HepG2 (cell line): Measurements from ENCODE around the gene HSP90AB1. TPM values are rescaled to one million over a fixed set of nuclear protein-coding genes. Genes with fewer than 3 reads are reported as not detected.
A peak's percentile ranks its signal among the peaks of the same experiment; 100 is the strongest.

ENCODE experiments used
- ARNTL ChIP-seq: sonication (generic); formaldehyde crosslinking; IDR thresholded peaks from 2 replicates; pipeline ENCODE4 v1.4.0; 2020; ENCODE audit warnings: mild to moderate bottlenecking, missing genetic modification reagents
- ATF4 ChIP-seq, 2 experiments: fragments of 450-650 bp in 1 of 2; sonication (generic) in 1 of 2; formaldehyde crosslinking; IDR thresholded peaks; 2 replicates each; pipeline versions ENCODE4 v1.5.0 to v1.8.0; 2020 to 2022; ENCODE audit warnings: mild to moderate bottlenecking in 1 of 2, missing genetic modification reagents in 1 of 2
- DDIT3 ChIP-seq: sonication (generic); formaldehyde crosslinking; IDR thresholded peaks from 2 replicates; pipeline ENCODE4 v1.4.0; 2020; ENCODE audit warnings: mild to moderate bottlenecking, missing genetic modification reagents
- HNF4G ChIP-seq, 2 experiments: sonication (generic) in 1 of 2; formaldehyde crosslinking in 1 of 2; IDR thresholded peaks; 2 replicates each; pipeline versions ENCODE4 v1.4.0 to v1.6.1; 2011 to 2020; ENCODE audit warnings: borderline replicate concordance in 2 of 2, low read depth in 2 of 2, mild to moderate bottlenecking in 2 of 2, low read length in 1 of 2, missing genetic modification reagents in 1 of 2, moderate library complexity in 1 of 2
- IRX3 ChIP-seq: sonication (generic); formaldehyde crosslinking; IDR thresholded peaks from 2 replicates; pipeline ENCODE4 v1.8.1; 2023; ENCODE audit warnings: mild to moderate bottlenecking, low read depth, missing genetic modification reagents, borderline replicate concordance
- MNT ChIP-seq: fragments of 450-650 bp; IDR thresholded peaks from 2 replicates; pipeline ENCODE4 v1.6.1; 2016
- NAIF1 ChIP-seq: sonication (generic); formaldehyde crosslinking; IDR thresholded peaks from 2 replicates; pipeline ENCODE4 v1.5.0; 2020; ENCODE audit warnings: mild to moderate bottlenecking, missing genetic modification reagents, borderline replicate concordance
- PHB2 ChIP-seq: fragments of 450-650 bp; IDR thresholded peaks from 2 replicates; pipeline ENCODE4 v1.6.1; 2018; ENCODE audit not compliant: partially characterized antibody
- RBM39 ChIP-seq: fragments of 200-400 bp; formaldehyde crosslinking; IDR thresholded peaks from one replicate; pipeline ENCODE4 v1.6.1; 2018; ENCODE audit warnings: antibody characterized with exemption, mild to moderate bottlenecking, low read depth, low read length; ENCODE audit not compliant: poor library complexity, severe bottlenecking
- RXRA ChIP-seq: sonication (generic); formaldehyde crosslinking; IDR thresholded peaks from 2 replicates; pipeline ENCODE4 v1.5.1; 2020; ENCODE audit warnings: missing genetic modification reagents
- SCMH1 ChIP-seq: sonication (generic); formaldehyde crosslinking; IDR thresholded peaks from 2 replicates; pipeline ENCODE4 v1.9.0; 2021; ENCODE audit warnings: missing genetic modification reagents, mild to moderate bottlenecking, borderline replicate concordance
- SMARCC2 ChIP-seq: fragments of 450-650 bp; IDR thresholded peaks from 2 replicates; pipeline ENCODE4 v1.6.1; 2017; ENCODE audit warnings: antibody characterized with exemption, mild to moderate bottlenecking
- SOX5 ChIP-seq: IDR thresholded peaks from 2 replicates; pipeline ENCODE4 v1.6.1; 2016; ENCODE audit warnings: borderline replicate concordance
- STAT6 ChIP-seq: sonication (generic); formaldehyde crosslinking; IDR thresholded peaks from 2 replicates; pipeline ENCODE4 v1.4.0; 2020; ENCODE audit warnings: missing genetic modification reagents, mild to moderate bottlenecking, borderline replicate concordance
- ZFP36L1 ChIP-seq: sonication (generic); formaldehyde crosslinking; IDR thresholded peaks from 2 replicates; pipeline ENCODE4 v1.8.0; 2022; ENCODE audit warnings: mild to moderate bottlenecking, missing genetic modification reagents, moderate library complexity
- ZKSCAN1 ChIP-seq: fragments of 150-350 bp; IDR thresholded peaks from 2 replicates; pipeline ENCODE4 v1.6.1; 2014; ENCODE audit warnings: low read length
- ZNF512 ChIP-seq: sonication (generic); formaldehyde crosslinking; IDR thresholded peaks from 2 replicates; pipeline ENCODE4 v1.4.0; 2020; ENCODE audit warnings: mild to moderate bottlenecking, missing genetic modification reagents
- ZNF746 ChIP-seq: sonication (generic); formaldehyde crosslinking; IDR thresholded peaks from 2 replicates; pipeline ENCODE4 v1.8.0; 2022; ENCODE audit warnings: mild to moderate bottlenecking, missing genetic modification reagents
- ZNF781 ChIP-seq: sonication (generic); formaldehyde crosslinking; IDR thresholded peaks from 2 replicates; pipeline ENCODE4 v1.5.1; 2020; ENCODE audit warnings: borderline replicate concordance, mild to moderate bottlenecking, missing genetic modification reagents; ENCODE audit errors: not compliant biosample characterization
- ZNF782 ChIP-seq: sonication (generic); formaldehyde crosslinking; IDR thresholded peaks from 2 replicates; pipeline ENCODE4 v1.4.0; 2020; ENCODE audit warnings: missing genetic modification reagents, mild to moderate bottlenecking, borderline replicate concordance
- ZNF788 ChIP-seq: sonication (generic); formaldehyde crosslinking; IDR thresholded peaks from 2 replicates; pipeline ENCODE4 v1.5.0; 2020; ENCODE audit warnings: mild to moderate bottlenecking, missing genetic modification reagents, borderline replicate concordance
- polyA plus RNA-seq, 8 experiments: library from polyadenylated mRNA; depleted of rRNA in 3 of 8; stranded (reverse) in 7 of 8; unstranded in 1 of 8; fragments of >200 nt; fragmentation: Illumina TruSeq in 4 of 8; extraction: Trizol in 4 of 8; gene quantifications; 2 replicates each; pipeline versions ENCODE4 v1.2.1 to v1.2.3, GENCODE V29; 2011 to 2016; ENCODE audit warnings: low read depth in 4 of 8, missing spikeins in 1 of 8, mixed read lengths in 1 of 8; ENCODE audit not compliant: insufficient read depth in 1 of 8
- total RNA-seq, 5 experiments: library from RNA; depleted of rRNA; stranded (reverse); fragments of >200 nt; fragmentation: Illumina TruSeq; extraction: Trizol; gene quantifications; 2 replicates each; pipeline ENCODE4 v1.2.3, GENCODE V29; 2016; ENCODE audit warnings: low read depth in 1 of 5

The HSP90AB1 gene
- total and polyA plus RNA-seq, 2 of the 13 experiments (the other 11 are each of a cell fraction or from before 2014, with no cell fraction given): 1,325 to 1,472 TPM

- TF ChIP-seq MNT (peak; percentile 100), ZKSCAN1 (no peak), IRX3 (CRISPR knock-in tag) (0 out of 2 replicates have a peak, but pooled peaks have one; percentile 88), ZNF782 (no peak; the same call in 1 of the 2 replicates), ZFP36L1 (CRISPR knock-in tag) (peak; percentile 52; the same call in 1 of the 2 replicates), DDIT3 (CRISPR knock-in tag) (no peak), PHB2 (no peak), SMARCC2 (no peak), ARNTL (CRISPR knock-in tag) (peak; percentile 98), SCMH1 (CRISPR knock-in tag) (no peak), STAT6 (CRISPR knock-in tag) (peak; percentile 24; the same call in 1 of the 2 replicates), RBM39 (peak; percentile 50), SOX5 (CRISPR knock-in tag) (peak; percentile 48; the same call in 1 of the 2 replicates), HNF4G (IDR thresholded peaks at IDR 0.05; ENCODE audit: borderline replicate concordance, low read depth, low read length) (no peak), HNF4G (CRISPR knock-in tag; IDR thresholded peaks at IDR 0.05; ENCODE audit: borderline replicate concordance, low read depth) (peak; percentile 80; the same call in 1 of the 2 replicates), RXRA (CRISPR knock-in tag) (peak; percentile 88), ZNF781 (CRISPR knock-in tag) (peak; percentile 70), ZNF512 (CRISPR knock-in tag) (peak; percentile 78; the same call in 1 of the 2 replicates), ZNF746 (CRISPR knock-in tag) (peak; percentile 71), ZNF788 (CRISPR knock-in tag) (peak; percentile 79; the same call in 1 of the 2 replicates), ATF4 (CRISPR knock-in tag; IDR thresholded peaks at IDR 0.05) (no peak), NAIF1 (CRISPR knock-in tag) (0 out of 2 replicates have a peak, but pooled peaks have one; percentile 56)
Measured at GRCh38 chr6:44257025-44257752, 10.3 kb downstream of the HSP90AB1 start, which contains the start of gene SLC35B2 (continued).
